MM.1S (cell line): ENCODE results near the gene ASB12.

Experiments
- CTCF ChIP-seq: fragments of 300-600 bp; sonication (generic); IDR thresholded peaks from 2 replicates; pipeline ENCODE4 v1.5.1; 2016; ENCODE audit warnings: antibody characterized with exemption, low read length, mixed read lengths
- EZH2 ChIP-seq: fragments of 300-600 bp; sonication (generic); optimal IDR thresholded peaks from 2 replicates; pipeline ENCODE3; 2017; ENCODE audit warnings: low read depth, mild to moderate bottlenecking, antibody characterized with exemption, low read length, mixed read lengths

GRCh38 chrX:64182208-64182607 is 48.2 kb downstream of the ASB12 start:
- TF ChIP-seq CTCF, result no peak
- TF ChIP-seq EZH2, result no peak
